ENCODE data around the gene CDKAL1. TPM values are rescaled to one million over a fixed set of nuclear protein-coding genes. Genes with fewer than 3 reads are reported as not detected.

CDKAL1 gene
- total and polyA plus RNA-seq, 2 of the 8 experiments (the other 6 are each of a cell fraction or from before 2014, with no cell fraction given): 8.4 to 24.6 TPM

DNA sequence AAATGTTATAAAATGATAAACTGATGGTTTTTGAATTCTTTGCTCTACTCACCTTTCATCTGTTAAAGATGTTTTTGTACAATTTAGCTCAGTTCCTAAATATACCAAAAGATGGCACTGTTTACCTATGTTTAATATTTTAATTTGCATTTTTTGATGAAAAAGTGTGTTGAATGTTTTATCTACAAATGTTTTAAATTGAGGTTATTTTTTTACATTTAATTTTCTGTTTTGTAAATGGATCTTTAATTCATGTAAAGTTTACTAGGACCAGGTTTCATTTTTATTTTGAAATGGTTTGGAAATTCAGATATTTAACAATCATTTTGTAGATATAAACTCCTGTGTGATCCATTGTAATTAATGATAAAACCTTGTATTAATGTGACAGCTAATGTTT lies 30.0 kb downstream of the CDKAL1 start (continued):
- peak in 1 of 2 experiments; percentile 53; a peak in 3 of 4 replicates for TF ChIP-seq RAD21 (IDR thresholded peaks at IDR 0.05 in 1 of 2, conservative IDR thresholded peaks at IDR 0.05 in 1 of 2; ENCODE audit: low read depth in 2 of 2, low read length in 2 of 2)
- TF ChIP-seq CHD2 (IDR thresholded peaks at IDR 0.05; ENCODE audit: low read length): no peak
- no peak for TF ChIP-seq POLR2AphosphoS5 (IDR thresholded peaks at IDR 0.05; ENCODE audit: low read depth, low read length)
- TF ChIP-seq, protein P1, sequence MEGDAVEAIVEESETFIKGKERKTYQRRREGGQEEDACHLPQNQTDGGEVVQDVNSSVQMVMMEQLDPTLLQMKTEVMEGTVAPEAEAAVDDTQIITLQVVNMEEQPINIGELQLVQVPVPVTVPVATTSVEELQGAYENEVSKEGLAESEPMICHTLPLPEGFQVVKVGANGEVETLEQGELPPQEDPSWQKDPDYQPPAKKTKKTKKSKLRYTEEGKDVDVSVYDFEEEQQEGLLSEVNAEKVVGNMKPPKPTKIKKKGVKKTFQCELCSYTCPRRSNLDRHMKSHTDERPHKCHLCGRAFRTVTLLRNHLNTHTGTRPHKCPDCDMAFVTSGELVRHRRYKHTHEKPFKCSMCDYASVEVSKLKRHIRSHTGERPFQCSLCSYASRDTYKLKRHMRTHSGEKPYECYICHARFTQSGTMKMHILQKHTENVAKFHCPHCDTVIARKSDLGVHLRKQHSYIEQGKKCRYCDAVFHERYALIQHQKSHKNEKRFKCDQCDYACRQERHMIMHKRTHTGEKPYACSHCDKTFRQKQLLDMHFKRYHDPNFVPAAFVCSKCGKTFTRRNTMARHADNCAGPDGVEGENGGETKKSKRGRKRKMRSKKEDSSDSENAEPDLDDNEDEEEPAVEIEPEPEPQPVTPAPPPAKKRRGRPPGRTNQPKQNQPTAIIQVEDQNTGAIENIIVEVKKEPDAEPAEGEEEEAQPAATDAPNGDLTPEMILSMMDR (IDR thresholded peaks at IDR 0.05; ENCODE audit: control extremely low read depth in 1 of 3, insufficient read depth in 1 of 3, low read depth in 1 of 3, low read length in 3 of 3): peak in 1 of 3 experiments; percentile 26; a peak in 1 of 4 replicates
- no peak for TF ChIP-seq CEBPB (IDR thresholded peaks at IDR 0.05; ENCODE audit: low read depth, low read length)

All from H1 (cell line).